Body of pancreas (tissue), 4 donors: Measurements from ENCODE around the gene CCDC8. TPM values are rescaled to one million over a fixed set of nuclear protein-coding genes. Genes with fewer than 3 reads are reported as not detected.
"Not testable (repeated sequence)": the region's sequence is repeated elsewhere in the genome, so short reads cannot be mapped to it uniquely, and the experiment has no call there.

Experiments used
- ATAC-seq: fragments of 150-250 bp; one replicate; pipeline ENCODE4 v1.9.1; 2016
- DNase-seq, 4 donors: peaks; one replicate each; pipeline ENCODE4 v3.0.0-alpha.2; 2019
- H3K27ac ChIP-seq, 4 donors: fragments of 200-600 bp; sonication (generic); 1 replicate in 3 of 4; 2 replicates in 1 of 4; pipeline versions ENCODE4 v1.5.1 to v1.6.1; 2016 to 2019; ENCODE audit warnings: mild to moderate bottlenecking in 1 of 4, mixed read lengths in 1 of 4, moderate library complexity in 1 of 4
- H3K27me3 ChIP-seq, 2 donors: fragments of 200-600 bp; sonication (generic); one replicate each; pipeline ENCODE4 v1.6.0; 2016; ENCODE audit warnings: mild to moderate bottlenecking in 1 of 2
- H3K36me3 ChIP-seq, 2 donors: fragments of 200-600 bp; sonication (generic); replicated peaks in 1 of 2; 2 replicates each; pipeline ENCODE4 v1.5.1; 2016; ENCODE audit warnings: low read depth in 2 of 2; ENCODE audit not compliant: insufficient read depth in 1 of 2
- H3K4me1 ChIP-seq: fragments of 200-600 bp; sonication (generic); one replicate; pipeline ENCODE4 v1.6.0; 2016
- H3K4me3 ChIP-seq, 2 donors: fragments of 200-600 bp; sonication (generic); 1 replicate in 1 of 2; 2 replicates in 1 of 2; pipeline ENCODE4 v1.5.1; 2016 to 2019
- H3K9me3 ChIP-seq, 3 donors: fragments of 200-600 bp; sonication (generic); 1 replicate in 2 of 3; 2 replicates in 1 of 3; pipeline ENCODE4 v1.5.1; 2016
- POLR2A ChIP-seq, 3 donors: fragments of 450-650 bp; IDR thresholded peaks; one replicate each; pipeline ENCODE4 v1.6.1; 2016; ENCODE audit warnings: antibody characterized with exemption in 3 of 3, mild to moderate bottlenecking in 2 of 3
- WGBS, 2 donors: methylation state at CpG; one replicate each; pipeline ENCODE4 v1.1.5; 2017; 5-methylcytosine and 5-hydroxymethylcytosine counted together
- intact Hi-C: fragments of 100-400 bp; cut with DNase I; formaldehyde crosslinking; loops from one replicate; pipeline ENCODE4 v1.15.1; 2023
- total RNA-seq, 2 donors: library from RNA; depleted of rRNA; stranded (reverse); fragments of >200 nt; gene quantifications; one replicate each; pipeline ENCODE4 v1.1.0, GENCODE V29; 2016
- TF ChIP-seq, protein P1 (sequence below), 7 experiments: fragments of 450-650 bp in 4 of 7; fragments of 200-600 bp in 3 of 7; sonication (generic) in 3 of 7; IDR thresholded peaks; one replicate each; pipeline ENCODE4 v1.5.1; 2016 to 2019; ENCODE audit warnings: antibody characterized with exemption in 7 of 7

The CCDC8 gene
- total RNA-seq, 2 donors from 2014 or later: 13.0 to 17.8 TPM

DNA sequence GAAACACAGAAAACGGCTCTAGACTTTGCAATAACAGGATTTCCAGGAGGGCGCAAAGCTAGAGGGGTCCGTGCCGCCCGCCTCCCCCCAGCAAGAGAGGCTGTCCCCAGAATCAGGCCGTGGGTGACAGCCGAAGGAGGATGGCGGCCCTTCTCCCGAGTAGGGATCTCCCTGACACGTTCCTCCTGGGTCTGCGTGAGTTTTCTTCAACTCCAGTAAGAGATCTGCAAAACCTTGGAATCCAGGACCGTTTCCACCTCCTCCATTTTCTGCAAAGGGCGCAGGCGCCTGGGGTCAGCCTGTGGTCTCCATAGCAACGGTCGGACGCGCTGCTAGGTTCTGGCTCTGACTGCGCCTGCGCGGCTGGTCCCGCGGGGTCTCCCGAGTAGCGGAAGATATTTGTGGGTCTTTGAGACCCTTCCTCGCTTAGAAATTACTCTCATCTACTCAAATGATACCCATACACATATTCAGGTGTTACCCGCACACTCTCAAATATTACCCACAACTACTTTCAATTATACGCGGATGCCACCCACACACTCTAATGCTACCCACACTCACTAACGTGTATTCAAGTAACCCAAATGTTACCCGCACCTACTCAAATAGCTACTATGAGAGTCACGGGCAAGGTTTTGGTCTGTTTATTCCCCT, 13.3 kb upstream of the CCDC8 start:
- Histone ChIP-seq H3K27me3 (no peaks in the 10 kb centered on the region), H3K9me3 (no peaks in the 10 kb centered on the region), H3K4me3 (peak overlapping the region in 1 of 2 donors; percentile 71), H3K27ac (peak overlapping the region in 3 of 4 donors; percentile 51 to 83 (median 71)), H3K36me3 (no peaks in the 10 kb centered on the region), H3K4me1 (peaks cover 15% of the 10 kb centered on the region)
- ATAC-seq: peak; percentile 90
- intact Hi-C loops: no loop called here
- DNase-seq: peak; percentile 84 to 90 (median 89)
- 1 to 8% methylated on average over 8 to 32 of the region's 32 CpGs for WGBS, 2 donors
- TF ChIP-seq, protein P1, sequence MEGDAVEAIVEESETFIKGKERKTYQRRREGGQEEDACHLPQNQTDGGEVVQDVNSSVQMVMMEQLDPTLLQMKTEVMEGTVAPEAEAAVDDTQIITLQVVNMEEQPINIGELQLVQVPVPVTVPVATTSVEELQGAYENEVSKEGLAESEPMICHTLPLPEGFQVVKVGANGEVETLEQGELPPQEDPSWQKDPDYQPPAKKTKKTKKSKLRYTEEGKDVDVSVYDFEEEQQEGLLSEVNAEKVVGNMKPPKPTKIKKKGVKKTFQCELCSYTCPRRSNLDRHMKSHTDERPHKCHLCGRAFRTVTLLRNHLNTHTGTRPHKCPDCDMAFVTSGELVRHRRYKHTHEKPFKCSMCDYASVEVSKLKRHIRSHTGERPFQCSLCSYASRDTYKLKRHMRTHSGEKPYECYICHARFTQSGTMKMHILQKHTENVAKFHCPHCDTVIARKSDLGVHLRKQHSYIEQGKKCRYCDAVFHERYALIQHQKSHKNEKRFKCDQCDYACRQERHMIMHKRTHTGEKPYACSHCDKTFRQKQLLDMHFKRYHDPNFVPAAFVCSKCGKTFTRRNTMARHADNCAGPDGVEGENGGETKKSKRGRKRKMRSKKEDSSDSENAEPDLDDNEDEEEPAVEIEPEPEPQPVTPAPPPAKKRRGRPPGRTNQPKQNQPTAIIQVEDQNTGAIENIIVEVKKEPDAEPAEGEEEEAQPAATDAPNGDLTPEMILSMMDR (IDR thresholded peaks at IDR 0.05): no peak
- TF ChIP-seq POLR2A (IDR thresholded peaks at IDR 0.05): no peak

DNA sequence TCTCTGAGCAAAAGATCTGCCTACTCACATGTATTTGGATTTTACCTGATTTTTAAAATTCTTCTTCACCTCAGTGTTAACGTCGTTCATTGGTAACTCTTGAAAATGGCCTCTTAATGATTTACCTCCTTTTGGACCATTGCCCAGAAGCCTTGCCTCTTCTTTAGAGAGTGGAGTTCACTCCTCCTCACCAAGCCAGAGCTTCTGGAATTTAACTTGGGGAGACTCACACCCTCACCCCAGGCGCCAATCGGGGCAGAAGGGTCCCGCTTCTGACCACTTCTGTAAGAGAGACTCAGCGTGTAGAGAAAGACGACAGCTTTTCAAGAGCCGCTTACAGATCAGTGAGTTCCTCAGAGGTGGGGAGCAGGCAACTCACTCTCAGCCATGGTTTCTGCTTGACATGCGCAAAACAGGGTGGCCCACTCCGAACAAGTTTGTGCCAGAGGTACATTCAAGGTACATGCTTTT, 12.7 kb upstream of the CCDC8 start:
- TF ChIP-seq, protein P1 (IDR thresholded peaks at IDR 0.05): no peak
- TF ChIP-seq POLR2A (IDR thresholded peaks at IDR 0.05): no peak
- Histone ChIP-seq H3K27ac (peak overlapping the region in 3 of 4 donors; percentile 51 to 83 (median 71)), H3K27me3 (no peaks in the 10 kb centered on the region), H3K9me3 (no peaks in the 10 kb centered on the region), H3K36me3 (no peaks in the 10 kb centered on the region), H3K4me1 (peaks cover 15% of the 10 kb centered on the region), H3K4me3 (peak overlapping the region in 1 of 2 donors; percentile 71)
- intact Hi-C loops: no loop called here
- DNase-seq: peak; percentile 50 to 71 (median 66)
- 0 to 1% methylated on average over 7 to 10 of the region's 10 CpGs for WGBS, 2 donors
- ATAC-seq: peak; percentile 74

DNA sequence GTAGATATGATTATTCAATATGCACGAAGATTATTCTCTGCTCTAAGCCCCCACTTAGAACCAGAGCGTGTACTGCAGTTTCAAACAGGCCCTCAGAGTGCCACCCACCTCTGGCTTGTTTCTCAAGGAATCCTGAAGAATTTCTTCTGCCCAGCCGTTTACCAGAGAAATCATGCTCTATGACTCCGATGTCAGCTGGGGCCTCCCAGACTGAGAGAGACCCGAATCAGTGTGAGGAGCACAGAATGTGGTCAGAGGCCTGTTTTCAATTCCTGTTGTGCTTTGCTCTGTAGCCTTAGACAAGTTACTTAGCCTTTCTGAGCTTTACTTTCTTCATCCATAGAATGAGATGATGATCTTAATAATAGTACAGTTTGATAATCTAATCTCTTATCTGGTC, 9.8 kb upstream of the CCDC8 start:
- 75 to 80% methylated on average over 5 of the region's 5 CpGs for WGBS, 2 donors
- intact Hi-C loops: no loop called here
- Histone ChIP-seq H3K4me1 (peaks cover 15% of the 10 kb centered on the region), H3K9me3 (no peaks in the 10 kb centered on the region), H3K27me3 (no peaks in the 10 kb centered on the region), H3K27ac (no peak overlapping the region), H3K4me3 (no peak overlapping the region), H3K36me3 (no peaks in the 10 kb centered on the region)
- TF ChIP-seq, protein P1 (IDR thresholded peaks at IDR 0.05): no peak
- no peak for TF ChIP-seq POLR2A (IDR thresholded peaks at IDR 0.05)
- ATAC-seq (no peak), DNase-seq (no peak)

DNA sequence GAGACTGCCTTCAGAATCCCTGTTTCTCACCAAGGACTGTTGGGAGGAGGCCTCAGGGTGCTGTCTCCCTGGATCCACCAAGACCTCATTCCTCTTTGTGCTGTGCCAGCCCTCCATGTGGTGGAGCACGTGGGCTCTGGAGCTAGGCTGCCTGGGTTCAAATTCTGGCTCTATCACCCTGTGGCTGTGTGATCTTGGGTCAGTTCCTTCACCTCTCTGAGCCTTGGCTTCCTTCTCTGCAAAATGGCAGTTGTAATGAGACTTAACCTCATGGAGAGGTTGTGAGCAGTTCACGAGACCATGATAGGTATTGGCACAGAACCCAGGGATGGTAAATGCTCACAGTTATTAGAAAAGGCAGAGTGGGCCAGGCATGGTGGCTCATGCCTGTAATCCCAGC, 9.0 kb upstream of the CCDC8 start:
- Histone ChIP-seq H3K27ac (no peak overlapping the region), H3K4me3 (no peak overlapping the region), H3K36me3 (no peaks in the 10 kb centered on the region), H3K9me3 (no peaks in the 10 kb centered on the region), H3K27me3 (no peaks in the 10 kb centered on the region), H3K4me1 (peaks cover 15% of the 10 kb centered on the region)
- no peak for DNase-seq
- no peak for ATAC-seq
- TF ChIP-seq, protein P1 (IDR thresholded peaks at IDR 0.05): no peak
- WGBS, 2 donors: 62 to 86% methylated on average over 1 to 2 of the region's 2 CpGs
- intact Hi-C loops: no loop called here

DNA sequence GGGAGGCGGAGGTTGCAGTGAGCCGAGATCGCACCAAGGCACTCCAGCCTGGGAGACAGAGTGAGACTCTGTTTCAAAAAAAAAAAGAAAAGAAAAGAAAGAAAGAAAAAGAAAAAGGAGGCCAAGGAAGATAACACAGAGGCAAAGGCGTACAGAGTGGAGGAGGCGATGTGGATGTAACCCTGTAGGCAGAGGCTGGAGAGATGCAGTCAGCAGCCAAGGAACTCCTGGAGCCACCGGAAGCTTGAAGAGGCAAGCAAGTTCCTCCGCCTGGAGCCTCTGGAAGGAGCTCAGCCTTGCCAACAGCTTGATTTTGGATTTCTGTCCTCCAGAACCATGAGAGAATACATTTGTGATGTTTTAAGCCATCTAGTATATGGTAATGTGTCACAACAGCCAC, 6.7 kb upstream of the CCDC8 start:
- WGBS, 2 donors: 88 to 89% methylated on average over 7 of the region's 7 CpGs
- H3K36me3 ChIP-seq: no peaks in the 10 kb centered on the region
- DNase-seq (no peak), ATAC-seq (no peak)
- H3K27ac ChIP-seq: no peak overlapping the region
- peaks cover 15% of the 10 kb centered on the region for H3K4me1 ChIP-seq
- TF ChIP-seq POLR2A (IDR thresholded peaks at IDR 0.05): no peak
- TF ChIP-seq, protein P1 (IDR thresholded peaks at IDR 0.05): no peak
- H3K9me3 ChIP-seq: no peaks in the 10 kb centered on the region
- intact Hi-C loops: no loop called here
- no peak overlapping the region for H3K4me3 ChIP-seq
- H3K27me3 ChIP-seq: no peaks in the 10 kb centered on the region

DNA sequence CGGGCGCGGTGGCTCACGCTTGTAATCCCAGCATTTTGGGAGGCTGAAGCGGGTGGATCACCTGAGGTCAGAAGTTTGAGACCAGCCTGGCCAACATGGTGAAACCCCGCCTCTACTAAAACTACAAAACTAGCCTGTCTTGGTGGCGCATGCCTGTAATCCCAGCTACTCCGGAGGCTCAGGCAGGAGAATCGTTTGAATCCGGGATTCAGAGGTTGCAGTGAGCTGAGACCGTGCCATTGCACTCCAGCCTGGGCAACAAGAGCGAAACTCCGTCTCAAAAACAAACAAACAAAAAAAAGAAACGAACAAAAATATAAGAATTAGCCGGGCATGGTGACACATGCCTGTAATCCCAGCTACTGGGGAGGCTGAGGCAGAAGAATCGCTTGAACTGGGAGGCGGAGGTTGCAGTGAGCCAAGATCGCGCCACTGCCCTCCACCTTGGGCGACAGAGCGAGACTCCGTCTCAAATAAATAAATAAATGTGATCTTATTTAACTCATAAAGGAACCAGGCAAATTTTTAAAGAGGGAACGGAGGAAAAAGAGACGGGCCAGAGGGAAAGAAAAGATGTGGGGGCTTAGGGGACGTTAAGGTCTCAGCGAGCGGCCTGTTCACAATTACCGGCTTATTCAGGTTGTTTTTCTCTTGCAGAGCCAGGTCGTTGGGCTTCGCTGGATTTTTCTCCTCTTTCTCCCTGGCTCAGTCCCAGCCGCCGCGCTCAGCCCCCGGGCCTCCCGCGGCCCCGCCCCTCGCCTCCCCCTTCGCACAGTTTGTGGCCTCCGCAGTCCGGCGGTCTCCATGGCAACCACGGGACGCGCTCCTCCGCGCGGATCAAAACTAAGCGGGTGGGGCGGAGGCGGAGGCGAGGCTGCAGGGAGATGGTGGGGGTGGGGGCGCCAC, 2.7 kb upstream of the CCDC8 start:
- H3K9me3 ChIP-seq, intact Hi-C loops, H3K4me3 ChIP-seq, H3K27me3 ChIP-seq, H3K36me3 ChIP-seq: not testable (repeated sequence)
- 22 to 28% methylated on average over 38 to 53 of the region's 53 CpGs for WGBS, 2 donors
- ATAC-seq (peak; percentile 57), DNase-seq (peak; percentile 91 to 94 (median 91))
- H3K4me1 ChIP-seq: peaks cover 32% of the 10 kb centered on the region
- peak overlapping the region; percentile 7 to 68 (median 60) for H3K27ac ChIP-seq
